Endodermal cell (in vitro differentiated cells): Measurements from ENCODE around the gene DYRK2. TPM values are rescaled to one million over a fixed set of nuclear protein-coding genes. Genes with fewer than 3 reads are reported as not detected.

Source experiments
- DNase-seq: peaks from one replicate; pipeline ENCODE4 v3.0.0-alpha.2; 2017
- H3K27ac ChIP-seq: 2 replicates; pipeline ENCODE4 v1.5.1; 2013; ENCODE audit warnings: mild to moderate bottlenecking, low read depth, low read length, moderate library complexity
- H3K27me3 ChIP-seq: 2 replicates; pipeline ENCODE4 v1.6.1; 2013; ENCODE audit warnings: mild to moderate bottlenecking, low read length, moderate library complexity; ENCODE audit not compliant: insufficient read depth, control insufficient read depth, poor library complexity, severe bottlenecking
- H3K36me3 ChIP-seq: 2 replicates; pipeline ENCODE4 v1.7.0; 2013; ENCODE audit warnings: mild to moderate bottlenecking, low read length, moderate library complexity; ENCODE audit not compliant: control insufficient read depth, insufficient read depth
- H3K4me1 ChIP-seq: one replicate; pipeline ENCODE4 v1.7.0; 2013; ENCODE audit warnings: low read length; ENCODE audit not compliant: control insufficient read depth, insufficient read depth
- H3K4me3 ChIP-seq: 2 replicates; pipeline ENCODE4 v1.5.1; 2013; ENCODE audit warnings: mild to moderate bottlenecking, low read length, moderate library complexity
- H3K9ac ChIP-seq: 2 replicates; pipeline ENCODE4 v1.6.1; 2013; ENCODE audit warnings: mild to moderate bottlenecking, low read length, moderate library complexity; ENCODE audit not compliant: poor library complexity, severe bottlenecking; ENCODE audit errors: extremely low read depth
- H3K9me3 ChIP-seq: 2 replicates; pipeline ENCODE4 v1.6.1; 2013; ENCODE audit warnings: mild to moderate bottlenecking, low read length, moderate library complexity; ENCODE audit not compliant: control insufficient read depth
- H3K27ac Mint-ChIP-seq: 2 replicates; pipeline ENCODE4 v1.8.0; 2020; ENCODE audit warnings: mixed read lengths
- H3K27me3 Mint-ChIP-seq: 2 replicates; pipeline ENCODE4 v1.8.0; 2021; ENCODE audit warnings: mild to moderate bottlenecking, mixed read lengths; ENCODE audit not compliant: insufficient read depth
- H3K36me3 Mint-ChIP-seq: 2 replicates; pipeline ENCODE4 v1.8.0; 2020; ENCODE audit warnings: low read depth, mixed read lengths
- H3K4me1 Mint-ChIP-seq: 2 replicates; pipeline ENCODE4 v1.8.0; 2020; ENCODE audit warnings: mixed read lengths
- H3K4me3 Mint-ChIP-seq: 2 replicates; pipeline ENCODE4 v1.8.0; 2020; ENCODE audit warnings: mild to moderate bottlenecking, moderate library complexity, mixed read lengths
- H3K9me3 Mint-ChIP-seq: 2 replicates; pipeline ENCODE4 v1.8.0; 2020; ENCODE audit warnings: mild to moderate bottlenecking, mixed read lengths
- WGBS, 2 experiments: methylation state at CpG; one replicate each; pipeline versions ENCODE4 v1.1.5 to v1.1.7; 2013; ENCODE audit warnings: missing lambda C conversion rate in 2 of 2, mixed read lengths in 1 of 2; ENCODE audit not compliant: insufficient coverage in 1 of 2, insufficient read length in 1 of 2; 5-methylcytosine and 5-hydroxymethylcytosine counted together
- total RNA-seq, 2 donors: library from RNA; stranded (reverse); fragmentation: NEBNext Ultra II Directional in 1 of 2; extraction: Animal tissue kit (Norgen Biotek cat#: 25700) in 1 of 2; gene quantifications; 2 replicates in 1 of 2; 3 replicates in 1 of 2; pipeline ENCODE4 v1.2.1, GENCODE V29; 2021
- TF ChIP-seq, protein P1 (sequence below): fragments of 200-600 bp; sonication (generic); conservative IDR thresholded peaks from 2 replicates; pipeline ENCODE4 v1.5.0; 2021; ENCODE audit warnings: antibody characterized with exemption, mild to moderate bottlenecking

Gene DYRK2
- total RNA-seq, 2 donors from 2014 or later = 29.5 to 33.2 TPM

DNA sequence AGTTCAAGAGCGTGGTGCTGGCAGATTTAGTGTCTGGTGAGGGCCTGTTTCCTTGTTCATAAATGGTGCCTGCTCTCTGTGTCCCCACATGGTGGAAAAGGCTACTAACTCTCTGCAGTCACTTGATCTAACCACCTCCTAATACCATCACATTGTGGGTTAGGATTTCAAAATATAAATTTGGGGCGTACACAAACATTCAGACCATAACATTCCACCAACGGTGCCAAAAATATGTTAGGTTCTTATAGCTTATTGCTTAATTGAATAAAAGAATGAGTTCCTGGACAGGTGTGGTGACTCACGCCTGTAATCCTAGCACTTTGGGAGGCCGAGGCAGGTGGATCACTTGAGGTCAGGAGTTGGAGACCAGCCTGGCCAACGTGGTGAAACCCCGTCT, 3.4 kb upstream of the DYRK2 start:
- Histone ChIP-seq H3K27ac (no peak overlapping the region), H3K27me3 (peaks cover 5% of the 10 kb centered on the region), H3K9me3 (peaks cover 8% of the 10 kb centered on the region), H3K4me1 (peaks cover 11% of the 10 kb centered on the region), H3K36me3 (no peaks in the 10 kb centered on the region), H3K9ac (no peak overlapping the region), H3K4me3 (no peak overlapping the region)
- no peak for DNase-seq
- Mint-ChIP-seq H3K9me3 (peaks cover 4% of the 10 kb centered on the region), H3K27ac (no peak overlapping the region), H3K4me3 (no peak overlapping the region), H3K27me3 (peaks cover 12% of the 10 kb centered on the region), H3K4me1 (peaks cover 18% of the 10 kb centered on the region), H3K36me3 (no peaks in the 10 kb centered on the region)
- WGBS, 2 experiments = 85 to 96% methylated on average over 4 to 6 of the region's 7 CpGs
- TF ChIP-seq, protein P1, sequence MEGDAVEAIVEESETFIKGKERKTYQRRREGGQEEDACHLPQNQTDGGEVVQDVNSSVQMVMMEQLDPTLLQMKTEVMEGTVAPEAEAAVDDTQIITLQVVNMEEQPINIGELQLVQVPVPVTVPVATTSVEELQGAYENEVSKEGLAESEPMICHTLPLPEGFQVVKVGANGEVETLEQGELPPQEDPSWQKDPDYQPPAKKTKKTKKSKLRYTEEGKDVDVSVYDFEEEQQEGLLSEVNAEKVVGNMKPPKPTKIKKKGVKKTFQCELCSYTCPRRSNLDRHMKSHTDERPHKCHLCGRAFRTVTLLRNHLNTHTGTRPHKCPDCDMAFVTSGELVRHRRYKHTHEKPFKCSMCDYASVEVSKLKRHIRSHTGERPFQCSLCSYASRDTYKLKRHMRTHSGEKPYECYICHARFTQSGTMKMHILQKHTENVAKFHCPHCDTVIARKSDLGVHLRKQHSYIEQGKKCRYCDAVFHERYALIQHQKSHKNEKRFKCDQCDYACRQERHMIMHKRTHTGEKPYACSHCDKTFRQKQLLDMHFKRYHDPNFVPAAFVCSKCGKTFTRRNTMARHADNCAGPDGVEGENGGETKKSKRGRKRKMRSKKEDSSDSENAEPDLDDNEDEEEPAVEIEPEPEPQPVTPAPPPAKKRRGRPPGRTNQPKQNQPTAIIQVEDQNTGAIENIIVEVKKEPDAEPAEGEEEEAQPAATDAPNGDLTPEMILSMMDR = no peak

DNA sequence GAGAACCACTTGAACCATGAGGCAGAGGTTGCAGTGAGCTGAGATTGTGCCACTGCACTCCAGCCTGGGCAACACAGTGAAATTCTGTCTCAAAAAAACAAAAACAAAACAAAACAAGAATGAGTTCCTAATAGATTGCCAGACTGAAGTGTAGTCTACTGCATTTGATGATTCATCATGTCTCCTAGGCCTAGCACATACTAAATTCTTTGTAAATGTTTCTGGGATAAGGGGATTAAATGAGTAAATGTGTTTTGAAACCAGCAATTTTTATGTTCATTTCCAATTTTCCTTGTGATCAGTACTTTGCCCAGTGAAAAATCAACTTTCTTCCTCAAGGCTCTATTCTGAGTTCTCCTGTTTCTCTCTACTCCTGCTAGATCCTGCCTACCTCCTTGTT, 2.9 kb upstream of the DYRK2 start:
- Histone ChIP-seq H3K4me1 (peaks cover 9% of the 10 kb centered on the region), H3K27me3 (peaks cover 5% of the 10 kb centered on the region), H3K9ac (no peak overlapping the region), H3K36me3 (no peaks in the 10 kb centered on the region), H3K4me3 (no peak overlapping the region), H3K27ac (no peak overlapping the region), H3K9me3 (peaks cover 8% of the 10 kb centered on the region)
- no peak overlapping the region for H3K4me3 Mint-ChIP-seq
- DNase-seq = no peak
- H3K27ac Mint-ChIP-seq = no peak overlapping the region
- peaks cover 4% of the 10 kb centered on the region for H3K9me3 Mint-ChIP-seq
- peaks cover 9% of the 10 kb centered on the region for H3K27me3 Mint-ChIP-seq
- no peaks in the 10 kb centered on the region for H3K36me3 Mint-ChIP-seq
- TF ChIP-seq, protein P1 = no peak
- peaks cover 18% of the 10 kb centered on the region for H3K4me1 Mint-ChIP-seq

DNA sequence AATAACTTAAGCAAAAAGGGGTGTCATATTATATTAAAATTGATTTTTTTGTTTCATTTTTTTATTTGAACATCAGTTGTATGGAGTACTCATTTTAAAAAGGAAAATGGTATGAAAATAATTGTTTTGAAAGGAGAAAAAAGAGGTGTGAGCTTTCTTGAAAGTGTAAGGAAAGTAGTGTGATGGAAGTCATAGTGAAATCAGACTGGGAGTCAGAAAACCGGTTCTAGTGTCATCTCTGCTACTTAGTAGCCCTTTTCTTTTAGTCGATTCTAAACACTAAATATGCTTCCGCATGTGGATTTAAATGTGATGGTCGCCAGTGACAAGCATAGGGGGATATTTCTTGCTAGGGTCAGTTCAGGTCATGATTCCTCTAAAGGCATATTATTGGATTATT, 1.8 kb upstream of the DYRK2 start:
- Mint-ChIP-seq H3K4me1 (peaks cover 25% of the 10 kb centered on the region), H3K27me3 (peaks cover 9% of the 10 kb centered on the region), H3K27ac (no peak overlapping the region), H3K4me3 (no peak overlapping the region), H3K36me3 (peaks cover 5% of the 10 kb centered on the region), H3K9me3 (peaks cover 4% of the 10 kb centered on the region)
- Histone ChIP-seq H3K4me1 (peaks cover 6% of the 10 kb centered on the region), H3K27me3 (peaks cover 5% of the 10 kb centered on the region), H3K9ac (no peak overlapping the region), H3K4me3 (no peak overlapping the region), H3K36me3 (no peaks in the 10 kb centered on the region), H3K27ac (no peak overlapping the region), H3K9me3 (peaks cover 8% of the 10 kb centered on the region)
- TF ChIP-seq, protein P1 = no peak
- 91 to 100% methylated on average over 1 to 4 of the region's 4 CpGs for WGBS, 2 experiments
- no peak for DNase-seq
